GM12801 (cell line): ENCODE results near the gene OR10A2.

Experiments
- CTCF ChIP-seq: IDR thresholded peaks from one replicate; pipeline ENCODE4 v1.5.1; 2011; ENCODE audit warnings: control low read depth; ENCODE audit not compliant: insufficient read length; ENCODE audit errors: extremely low read depth

The OR10A2 gene

GRCh38 chr11:6900327-6900999 lies 37.6 kb downstream of the OR10A2 start:
- no peak for TF ChIP-seq CTCF

GRCh38 chr11:6911378-6911777 lies 48.5 kb downstream of the OR10A2 start:
- TF ChIP-seq CTCF = no peak

- TF ChIP-seq CTCF = no peak
These were observed 49.1 kb downstream of the OR10A2 start for GRCh38 chr11:6911948-6912347.

GRCh38 chr11:6919698-6920097 lies 56.8 kb downstream of the OR10A2 start:
- no peak for TF ChIP-seq CTCF

- TF ChIP-seq CTCF = no peak
These were observed 57.8 kb downstream of the OR10A2 start, which contains the start of gene OR2D3 for GRCh38 chr11:6920702-6921101. Gene OR2D3 (plus strand): TSS chr11:6921002. CDS start chr11:6921002, 0 bp downstream.
